SK-N-SH (cell line): Measurements from ENCODE around the gene MCCD1. TPM values are rescaled to one million over a fixed set of nuclear protein-coding genes. Genes with fewer than 3 reads are reported as not detected.
A peak's percentile ranks its signal among the peaks of the same experiment; 100 is the strongest.

Experiments used
- CTCF ChIA-PET: fragments of 300-600, 350-600 bp; formaldehyde crosslinking; extraction: SDS; loops from one replicate; lab custom pipeline; 2021; lab: Yijun Ruan, JAX
- POLR2A ChIA-PET: fragments of 350-600 bp; sonication (Branson Sonifier 250); formaldehyde crosslinking; extraction: SDS; loops from one replicate; lab custom pipeline; 2020; ENCODE audit warnings: antibody characterized with exemption, inconsistent platforms; lab: Yijun Ruan, JAX
- DNase-seq: peaks from one replicate; pipeline ENCODE4 v3.0.0; 2012
- H2AFZ ChIP-seq: fragments of 200-600 bp; sonication (generic); 2 replicates; pipeline ENCODE4 v1.8.1; 2016; ENCODE audit warnings: antibody characterized with exemption, mild to moderate bottlenecking, low read depth
- H3F3A ChIP-seq: fragments of 200-600 bp; sonication (generic); replicated peaks from 2 replicates; pipeline ENCODE3; 2016; ENCODE audit warnings: antibody characterized with exemption, mild to moderate bottlenecking; ENCODE audit not compliant: insufficient read depth
- H3K27ac ChIP-seq, 2 experiments: fragments of 200-500 bp in 1 of 2; fragments of 200-600 bp in 1 of 2; sonication (Bioruptor generic) in 1 of 2; sonication (generic), shearing (Covaris generic) in 1 of 2; 2 replicates each; pipeline versions ENCODE4 v1.5.1 to v1.6.1; 2014 to 2016; ENCODE audit warnings: low read depth in 2 of 2, inconsistent platforms in 1 of 2, low read length in 1 of 2, mild to moderate bottlenecking in 1 of 2, mixed read lengths in 1 of 2
- H3K27me3 ChIP-seq: fragments of 200-600 bp; sonication (generic), shearing (Covaris generic); 2 replicates; pipeline ENCODE4 v1.6.1; 2016; ENCODE audit warnings: mixed run types; ENCODE audit not compliant: insufficient read depth
- H3K36me3 ChIP-seq, 2 experiments: fragments of 200-500 bp in 1 of 2; fragments of 200-600 bp in 1 of 2; sonication (Bioruptor generic) in 1 of 2; sonication (generic) in 1 of 2; replicated peaks in 1 of 2; 2 replicates each; pipeline versions ENCODE3 to v1.5.1; 2014 to 2016; ENCODE audit warnings: low read length in 1 of 2, mild to moderate bottlenecking in 1 of 2; ENCODE audit not compliant: insufficient read depth in 2 of 2, control insufficient read depth in 1 of 2
- H3K4me1 ChIP-seq, 2 experiments: fragments of 200-500 bp in 1 of 2; fragments of 200-600 bp in 1 of 2; sonication (Bioruptor generic) in 1 of 2; sonication (generic), shearing (Covaris generic) in 1 of 2; 2 replicates each; pipeline versions ENCODE4 v1.5.1 to v1.6.1; 2014 to 2016; ENCODE audit warnings: low read depth in 1 of 2, low read length in 1 of 2, mixed run types in 1 of 2; ENCODE audit not compliant: insufficient read depth in 2 of 2, control insufficient read depth in 1 of 2
- H3K4me2 ChIP-seq: fragments of 200-600 bp; sonication (generic), shearing (Covaris generic); 2 replicates; pipeline ENCODE4 v1.6.1; 2017; ENCODE audit warnings: mixed run types
- H3K4me3 ChIP-seq, 2 experiments: fragments of 200-500 bp in 1 of 2; fragments of 200-600 bp in 1 of 2; sonication (Bioruptor generic) in 1 of 2; sonication (generic), shearing (Covaris generic) in 1 of 2; 2 replicates each; pipeline versions ENCODE4 v1.5.1 to v1.8.1; 2014 to 2016; ENCODE audit warnings: low read depth in 2 of 2, inconsistent platforms in 1 of 2, low read length in 1 of 2, mild to moderate bottlenecking in 1 of 2, mixed read lengths in 1 of 2, moderate library complexity in 1 of 2
- H3K79me2 ChIP-seq: fragments of 200-600 bp; sonication (generic); 2 replicates; pipeline ENCODE4 v1.8.1; 2017; ENCODE audit warnings: mild to moderate bottlenecking; ENCODE audit not compliant: insufficient read depth
- H3K9ac ChIP-seq: fragments of 200-600 bp; sonication (generic); 2 replicates; pipeline ENCODE4 v1.6.1; 2017; ENCODE audit warnings: mixed run types
- H3K9me2 ChIP-seq: fragments of 200-600 bp; sonication (generic); 2 replicates; pipeline ENCODE4 v1.6.1; 2017; ENCODE audit warnings: mixed run types
- H3K9me3 ChIP-seq: fragments of 200-600 bp; sonication (generic); 2 replicates; pipeline ENCODE4 v1.6.1; 2017; ENCODE audit warnings: mixed run types, mild to moderate bottlenecking, moderate library complexity
- H4K20me1 ChIP-seq: fragments of 200-600 bp; sonication (generic); 2 replicates; pipeline ENCODE4 v1.6.1; 2017; ENCODE audit warnings: mild to moderate bottlenecking, mixed run types; ENCODE audit not compliant: insufficient read depth
- ELF1 ChIP-seq: IDR thresholded peaks from 2 replicates; pipeline ENCODE4 v1.4.0; 2012
- EZH2phosphoT487 ChIP-seq: fragments of 200-600 bp; sonication (generic); IDR thresholded peaks from 2 replicates; pipeline ENCODE4 v1.6.1; 2017; ENCODE audit warnings: low read depth, mixed run types, mild to moderate bottlenecking, antibody characterized with exemption, moderate library complexity, borderline replicate concordance
- FOXJ3 ChIP-seq: sonication (generic); formaldehyde crosslinking; IDR thresholded peaks from 2 replicates; pipeline ENCODE4 v1.5.1; 2020; ENCODE audit warnings: mild to moderate bottlenecking, missing genetic modification reagents
- FOXM1 ChIP-seq: IDR thresholded peaks from 2 replicates; pipeline ENCODE4 v1.4.0; 2012; ENCODE audit warnings: low read depth, mild to moderate bottlenecking
- GATA2 ChIP-seq: sonication (generic); formaldehyde crosslinking; IDR thresholded peaks from 2 replicates; pipeline ENCODE4 v1.5.0; 2020; ENCODE audit warnings: mild to moderate bottlenecking, missing genetic modification reagents
- MAX ChIP-seq: IDR thresholded peaks from 2 replicates; pipeline ENCODE4 v1.4.0; 2012; ENCODE audit warnings: low read depth
- MEF2A ChIP-seq: IDR thresholded peaks from 2 replicates; pipeline ENCODE4 v1.4.0; 2012; ENCODE audit warnings: low read depth, borderline replicate concordance
- MXI1 ChIP-seq: IDR thresholded peaks from 2 replicates; pipeline ENCODE4 v1.6.1; 2012; ENCODE audit warnings: mild to moderate bottlenecking, low read depth, low read length, improper control_type of control experiment
- NRF1 ChIP-seq: IDR thresholded peaks from 2 replicates; pipeline ENCODE4 v1.6.1; 2012; ENCODE audit warnings: low read depth, mild to moderate bottlenecking, low read length
- RFX5 ChIP-seq: IDR thresholded peaks from 2 replicates; pipeline ENCODE4 v1.6.1; 2012; ENCODE audit warnings: mild to moderate bottlenecking, improper control_type of control experiment, low read length
- RXRA ChIP-seq: IDR thresholded peaks from 2 replicates; pipeline ENCODE4 v1.4.0; 2012; ENCODE audit warnings: low read depth, mild to moderate bottlenecking, borderline replicate concordance
- SIN3A ChIP-seq: IDR thresholded peaks from 2 replicates; pipeline ENCODE4 v1.6.1; 2012; ENCODE audit warnings: low read depth, mild to moderate bottlenecking, low read length, moderate library complexity, borderline replicate concordance
- SMC3 ChIP-seq: IDR thresholded peaks from 2 replicates; pipeline ENCODE4 v1.6.1; 2012; ENCODE audit warnings: low read depth, low read length, improper control_type of control experiment
- TCF12 ChIP-seq: IDR thresholded peaks from 2 replicates; pipeline ENCODE4 v1.4.0; 2012
- USF1 ChIP-seq: IDR thresholded peaks from 2 replicates; pipeline ENCODE4 v1.4.0; 2012; ENCODE audit warnings: low read depth, borderline replicate concordance
- YY1 ChIP-seq: IDR thresholded peaks from 2 replicates; pipeline ENCODE4 v1.4.0; 2012; ENCODE audit warnings: low read depth, mild to moderate bottlenecking
- whole genome bisulfite sequencing: methylation state at CpG from one replicate; pipeline ENCODE4 v1.1.6; 2017; ENCODE audit warnings: low lambda C conversion rate; 5-methylcytosine and 5-hydroxymethylcytosine counted together
- polyA plus RNA-seq, 3 experiments: library from polyadenylated mRNA; depleted of rRNA; stranded (reverse); fragments of >200 nt; gene quantifications; 2 replicates each; pipeline ENCODE4 v1.2.3, GENCODE V29; 2012
- TF ChIP-seq, protein P1 (sequence below): fragments of 200-600 bp; sonication (generic); IDR thresholded peaks from 2 replicates; pipeline ENCODE4 v1.6.1; 2017; ENCODE audit warnings: antibody characterized with exemption, mild to moderate bottlenecking, moderate library complexity
- TF ChIP-seq, protein P2 (sequence below): fragments of 150-350 bp; IDR thresholded peaks from 2 replicates; pipeline ENCODE4 v1.6.1; 2016; ENCODE audit warnings: mild to moderate bottlenecking, low read depth, low read length

Gene MCCD1
- polyA plus RNA-seq, 1 of the 3 experiments (the other 2 are of a cell fraction) = not detected

DNA sequence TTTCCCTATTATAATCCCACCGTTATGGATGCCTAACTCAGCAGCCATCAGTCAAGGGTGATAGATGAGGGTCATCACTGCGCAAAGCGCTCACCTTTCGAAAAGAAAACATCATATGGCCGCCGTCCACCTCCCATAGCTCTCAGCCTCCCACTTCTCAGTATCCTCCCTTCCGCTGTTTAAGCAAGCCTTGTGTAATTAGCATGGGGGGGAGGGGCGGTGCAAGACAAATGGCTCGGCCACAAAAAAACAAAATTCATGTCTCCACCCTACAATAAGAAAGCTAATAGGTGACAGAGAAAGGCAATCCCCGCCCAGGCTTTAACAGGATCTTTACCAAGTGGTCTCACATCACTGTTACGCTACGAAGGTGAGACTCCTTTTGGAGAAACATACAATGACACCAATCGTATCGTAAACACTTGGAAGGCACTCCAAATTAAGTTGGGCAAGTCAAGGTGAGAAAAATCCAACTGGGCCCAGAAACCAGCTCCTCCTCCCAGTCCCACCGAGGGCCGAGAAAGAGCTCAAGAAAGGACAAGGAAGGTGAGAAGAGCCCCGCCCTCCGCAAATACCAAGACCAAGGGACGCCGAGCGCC lies 12.4 kb downstream of the MCCD1 start:
- H3K27ac ChIP-seq = peak overlapping the region; percentile 95 to 97
- peak; percentile 52 for DNase-seq
- peak overlapping the region; percentile 87 for H3K4me2 ChIP-seq
- 2% methylated on average over 20 of the region's 21 CpGs for WGBS
- H4K20me1 ChIP-seq = peaks cover 49% of the 10 kb centered on the region
- POLR2A ChIA-PET = interaction anchor here (0.6 to 3.4 kb wide), 18 partner anchors 9 to 1431 kb away, joined by 3 to 12 read pairs (median 4); partner anchors contain the start of genes ABCF1, ABHD16A, BAG6 and PRRC2A
- H3K4me3 ChIP-seq = peak overlapping the region; percentile 74 to 91
- no peaks in the 10 kb centered on the region for H3K9me2 ChIP-seq
- H3K4me1 ChIP-seq = peaks cover 15 to 25% of the 10 kb centered on the region in 2 experiments; a peak in 3 of 4 replicates
- peak; percentile 52; the same call in 1 of the 2 replicates for TF ChIP-seq SIN3A
- TF ChIP-seq MXI1 = peak; percentile 30; the same call in 1 of the 2 replicates
- no peak for TF ChIP-seq TCF12
- no peak for TF ChIP-seq USF1
- TF ChIP-seq RXRA = no peak
- TF ChIP-seq MAX = no peak
- TF ChIP-seq RFX5 = no peak
- no peak for TF ChIP-seq MEF2A
- no peak for TF ChIP-seq ELF1
- TF ChIP-seq GATA2 (CRISPR knock-in tag) = no peak
- TF ChIP-seq NRF1 = no peak
- TF ChIP-seq YY1 = no peak
- TF ChIP-seq SMC3 = no peak
- TF ChIP-seq, protein P1, sequence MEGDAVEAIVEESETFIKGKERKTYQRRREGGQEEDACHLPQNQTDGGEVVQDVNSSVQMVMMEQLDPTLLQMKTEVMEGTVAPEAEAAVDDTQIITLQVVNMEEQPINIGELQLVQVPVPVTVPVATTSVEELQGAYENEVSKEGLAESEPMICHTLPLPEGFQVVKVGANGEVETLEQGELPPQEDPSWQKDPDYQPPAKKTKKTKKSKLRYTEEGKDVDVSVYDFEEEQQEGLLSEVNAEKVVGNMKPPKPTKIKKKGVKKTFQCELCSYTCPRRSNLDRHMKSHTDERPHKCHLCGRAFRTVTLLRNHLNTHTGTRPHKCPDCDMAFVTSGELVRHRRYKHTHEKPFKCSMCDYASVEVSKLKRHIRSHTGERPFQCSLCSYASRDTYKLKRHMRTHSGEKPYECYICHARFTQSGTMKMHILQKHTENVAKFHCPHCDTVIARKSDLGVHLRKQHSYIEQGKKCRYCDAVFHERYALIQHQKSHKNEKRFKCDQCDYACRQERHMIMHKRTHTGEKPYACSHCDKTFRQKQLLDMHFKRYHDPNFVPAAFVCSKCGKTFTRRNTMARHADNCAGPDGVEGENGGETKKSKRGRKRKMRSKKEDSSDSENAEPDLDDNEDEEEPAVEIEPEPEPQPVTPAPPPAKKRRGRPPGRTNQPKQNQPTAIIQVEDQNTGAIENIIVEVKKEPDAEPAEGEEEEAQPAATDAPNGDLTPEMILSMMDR = no peak
- no peak for TF ChIP-seq FOXM1
- TF ChIP-seq EZH2phosphoT487 = no peak
- TF ChIP-seq, protein P2, sequence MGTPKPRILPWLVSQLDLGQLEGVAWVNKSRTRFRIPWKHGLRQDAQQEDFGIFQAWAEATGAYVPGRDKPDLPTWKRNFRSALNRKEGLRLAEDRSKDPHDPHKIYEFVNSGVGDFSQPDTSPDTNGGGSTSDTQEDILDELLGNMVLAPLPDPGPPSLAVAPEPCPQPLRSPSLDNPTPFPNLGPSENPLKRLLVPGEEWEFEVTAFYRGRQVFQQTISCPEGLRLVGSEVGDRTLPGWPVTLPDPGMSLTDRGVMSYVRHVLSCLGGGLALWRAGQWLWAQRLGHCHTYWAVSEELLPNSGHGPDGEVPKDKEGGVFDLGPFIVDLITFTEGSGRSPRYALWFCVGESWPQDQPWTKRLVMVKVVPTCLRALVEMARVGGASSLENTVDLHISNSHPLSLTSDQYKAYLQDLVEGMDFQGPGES = no peak
- no peak for TF ChIP-seq FOXJ3 (CRISPR knock-in tag)
- CTCF ChIA-PET = interaction anchor here (1.2 to 11.9 kb wide), 4 partner anchors 9 to 68 kb away, joined by 4 to 301 read pairs (median 5); partner anchors contain the start of gene NCR3
- H3K36me3 ChIP-seq = peaks cover 29 to 40% of the 10 kb centered on the region in 2 experiments
- no peak overlapping the region for H2AFZ ChIP-seq
- H3K27me3 ChIP-seq = no peaks in the 10 kb centered on the region
- peaks cover 66% of the 10 kb centered on the region for H3K79me2 ChIP-seq
- H3K9me3 ChIP-seq = no peaks in the 10 kb centered on the region
- peak overlapping the region; percentile 96 for H3K9ac ChIP-seq
- peaks cover 4% of the 10 kb centered on the region for H3F3A ChIP-seq
